Motor neuron (in vitro differentiated cells): ENCODE results near the gene TPPP2. TPM values are rescaled to one million over a fixed set of nuclear protein-coding genes. Genes with fewer than 3 reads are reported as not detected.
"Not testable (repeated sequence)": the region's sequence is repeated elsewhere in the genome, so short reads cannot be mapped to it uniquely, and the experiment has no call there.

Experiments used
- ATAC-seq, 8 experiments: fragments of 200-7000 bp; cut with Tn5 transposase; replicated peaks in 6 of 8; 2 replicates each; pipeline ENCODE4 v1.8.0; 2021; ENCODE audit warnings: mild to moderate bottlenecking in 8 of 8, moderate library complexity in 8 of 8
- H3K27ac ChIP-seq, 2 donors: fragments of 250-450 bp; sonication (Bioruptor Pico); 2 replicates each; pipeline ENCODE4 v1.9.0; 2021; ENCODE audit warnings: antibody characterized with exemption in 2 of 2, mild to moderate bottlenecking in 2 of 2, moderate library complexity in 1 of 2
- H3K4me1 ChIP-seq, 2 donors: fragments of 250-450 bp; sonication (Bioruptor Pico); replicated peaks in 1 of 2; 2 replicates each; pipeline ENCODE4 v1.6.1; 2021; ENCODE audit warnings: antibody characterized with exemption in 2 of 2, mild to moderate bottlenecking in 2 of 2, moderate library complexity in 1 of 2
- H3K4me3 ChIP-seq, 5 donors: fragments of 250-450 bp; sonication (Bioruptor Pico); 2 replicates each; pipeline ENCODE4 v1.9.0; 2021; ENCODE audit warnings: antibody characterized with exemption in 5 of 5, mild to moderate bottlenecking in 5 of 5, moderate library complexity in 4 of 5
- WGBS, 10 experiments: fragments of 450-650 bp; shearing (Covaris generic); methylation state at CpG; one replicate each; pipeline ENCODE4 v1.0.0; 2022; 5-methylcytosine and 5-hydroxymethylcytosine counted together
- in situ Hi-C, 9 experiments: fragments of 400-800 bp; cut with MboI; loops; one replicate each; pipeline ENCODE4 v1.15.0; 2021; ENCODE audit warnings: low sequenced_read_pairs in 9 of 9, low pct_unique_long_range_greater_than_20kb in 2 of 9; ENCODE audit not compliant: unreplicated experiment in 9 of 9
- total RNA-seq, 8 experiments: library from RNA; unstranded; fragments of 300-600 nt; gene quantifications; 2 replicates each; pipeline versions ENCODE4 v1.2.3 to v1.2.4, GENCODE V29; 2022

Gene TPPP2
- total RNA-seq, 8 experiments from 2014 or later: 0.18 to 0.62 (median 0.38) TPM; not detected in 5

DNA sequence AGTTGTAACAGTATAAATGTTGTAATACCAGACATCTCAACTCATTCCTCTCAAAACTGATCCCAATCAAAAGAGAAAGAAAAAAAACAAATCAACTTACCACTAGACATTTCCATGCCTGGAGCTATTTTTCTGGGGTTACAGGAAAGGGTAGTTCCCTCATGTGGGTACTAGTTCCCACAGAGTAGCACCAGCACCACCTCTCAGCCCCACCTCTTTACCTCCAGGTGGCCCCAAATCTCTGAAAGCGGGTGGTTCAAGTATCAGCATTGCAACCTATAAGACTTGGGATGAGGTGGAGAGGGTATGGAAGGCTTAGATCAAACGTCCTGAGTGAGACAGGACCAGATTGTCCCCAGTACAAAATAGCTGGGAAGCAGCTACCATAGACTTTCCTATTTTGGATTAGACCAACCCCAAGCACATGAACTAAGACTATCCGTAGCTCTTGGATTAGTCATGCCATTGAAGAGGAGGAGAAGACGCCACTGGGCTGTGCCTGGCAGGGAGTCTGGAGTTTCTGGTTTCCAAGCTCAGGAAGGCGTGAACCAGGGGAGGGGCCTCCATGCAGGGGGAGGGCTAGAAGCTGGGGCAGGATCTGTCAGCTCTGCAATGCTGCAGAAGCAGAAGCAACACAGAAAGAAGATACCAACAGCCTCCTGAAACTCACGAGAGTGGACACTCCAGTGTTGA, 31.2 kb upstream of the TPPP2 start, which contains the start of gene SLC39A2:
Gene SLC39A2 (plus strand): TSS at position 620 of the 693 bp plus-strand sequence. CDS start 154 bp downstream, outside the sequence.
- in situ Hi-C loops: no loop called here
- ATAC-seq: peak in 3 of 8 experiments; percentile 88 to 99 (median 99)
- Histone ChIP-seq H3K27ac (no peak within 1 kb of the TSS), H3K4me1 (no peaks in the 10 kb centered on the region), H3K4me3 (no peak within 1 kb of the TSS)
- 0 to 100% (median 49%) methylated on average over 1 to 3 of the region's 6 CpGs; no CpG with 5 or more reads in 3 of the 10 experiments for WGBS, 10 experiments

DNA sequence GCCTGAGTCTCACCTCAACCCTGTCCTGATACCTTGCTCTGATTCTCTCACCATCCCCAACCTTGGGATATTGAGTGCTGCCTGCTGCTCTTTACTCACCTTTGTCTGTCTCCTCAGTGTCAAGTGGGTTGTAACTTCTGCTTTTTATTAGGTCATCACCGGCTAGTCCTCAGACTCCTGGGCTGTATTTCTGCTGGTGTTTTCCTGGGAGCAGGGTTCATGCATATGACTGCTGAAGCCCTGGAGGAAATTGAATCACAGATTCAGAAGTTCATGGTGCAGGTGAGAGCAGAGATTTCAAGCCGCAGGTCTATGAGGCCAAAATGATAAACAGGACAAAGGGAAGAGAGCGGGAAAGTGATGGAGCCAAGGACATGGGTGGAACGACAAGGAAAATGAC, 30.4 kb upstream of the TPPP2 start:
- Histone ChIP-seq H3K4me3 (no peak overlapping the region), H3K27ac (no peak overlapping the region), H3K4me1 (no peaks in the 10 kb centered on the region)
- in situ Hi-C loops: no loop called here
- ATAC-seq: no peak
- WGBS, 10 experiments: 50 to 100% (median 83%) methylated on average over 1 to 4 of the region's 4 CpGs; no CpG with 5 or more reads in 1 of the 10 experiments

DNA sequence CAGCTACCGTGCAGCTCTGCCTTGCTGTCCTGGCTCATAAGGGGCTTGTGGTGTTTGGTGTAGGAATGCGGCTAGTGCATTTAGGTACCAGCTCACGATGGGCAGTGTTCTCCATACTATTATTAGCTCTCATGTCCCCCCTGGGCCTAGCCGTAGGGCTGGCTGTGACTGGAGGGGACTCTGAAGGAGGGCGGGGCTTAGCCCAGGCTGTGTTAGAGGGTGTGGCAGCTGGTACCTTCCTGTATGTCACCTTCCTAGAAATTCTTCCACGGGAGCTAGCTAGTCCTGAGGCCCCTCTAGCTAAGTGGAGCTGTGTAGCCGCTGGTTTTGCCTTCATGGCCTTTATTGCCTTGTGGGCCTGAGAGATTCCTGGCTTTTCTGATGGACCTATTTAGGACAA, 28.8 kb upstream of the TPPP2 start:
- 50 to 100% (median 74%) methylated on average over 2 to 3 of the region's 7 CpGs; no CpG with 5 or more reads in 6 of the 10 experiments for WGBS, 10 experiments
- Histone ChIP-seq H3K4me1 (no peaks in the 10 kb centered on the region), H3K4me3 (no peak overlapping the region), H3K27ac (no peak overlapping the region)
- ATAC-seq: no peak
- in situ Hi-C loops: loop anchor here in 1 of 9 experiments (25.0 kb wide), 1 partner anchor 111 kb away; the partner anchor contains the start of gene TMEM253

GRCh38 chr14:21003788-21004346, 26.1 kb upstream of the TPPP2 start:
- no peaks in the 10 kb centered on the region for H3K4me1 ChIP-seq
- no peak overlapping the region for H3K27ac ChIP-seq
- in situ Hi-C loops: loop anchor here in 1 of 9 experiments (25.0 kb wide), 1 partner anchor 108 kb away; the partner anchor contains the start of gene TMEM253
- no peak for ATAC-seq
- no peak overlapping the region for H3K4me3 ChIP-seq
- WGBS, 10 experiments: 64 to 96% (median 78%) methylated on average over 2 to 8 of the region's 14 CpGs; no CpG with 5 or more reads in 2 of the 10 experiments

DNA sequence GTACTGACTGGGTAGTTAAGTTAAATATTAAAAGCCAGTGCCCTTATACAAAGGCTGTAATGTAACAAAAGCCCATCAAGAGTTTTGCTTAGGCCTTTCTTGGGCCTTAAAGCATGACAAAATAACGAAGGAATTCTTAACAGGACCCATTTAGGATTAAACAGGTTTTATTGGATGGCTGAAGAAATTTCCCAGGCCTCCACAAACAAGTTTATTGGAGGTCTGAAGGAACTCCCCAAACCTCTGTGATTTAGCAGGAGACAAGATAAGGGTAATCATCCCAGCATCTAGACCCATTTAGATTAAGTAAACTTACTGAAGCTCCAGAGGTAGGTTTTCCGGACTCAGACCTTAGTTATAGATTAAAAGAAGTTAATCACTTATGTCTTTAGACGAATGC, 20.3 kb upstream of the TPPP2 start:
- H3K4me1 ChIP-seq, H3K27ac ChIP-seq, H3K4me3 ChIP-seq, ATAC-seq: not testable (repeated sequence)
- WGBS, 10 experiments: 0 to 67% (median 38%) methylated on average over 1 to 3 of the region's 3 CpGs; no CpG with 5 or more reads in 2 of the 10 experiments
- in situ Hi-C loops: loop anchor here in 1 of 9 experiments (25.0 kb wide), 1 partner anchor 103 kb away; the partner anchor contains the start of gene TMEM253

DNA sequence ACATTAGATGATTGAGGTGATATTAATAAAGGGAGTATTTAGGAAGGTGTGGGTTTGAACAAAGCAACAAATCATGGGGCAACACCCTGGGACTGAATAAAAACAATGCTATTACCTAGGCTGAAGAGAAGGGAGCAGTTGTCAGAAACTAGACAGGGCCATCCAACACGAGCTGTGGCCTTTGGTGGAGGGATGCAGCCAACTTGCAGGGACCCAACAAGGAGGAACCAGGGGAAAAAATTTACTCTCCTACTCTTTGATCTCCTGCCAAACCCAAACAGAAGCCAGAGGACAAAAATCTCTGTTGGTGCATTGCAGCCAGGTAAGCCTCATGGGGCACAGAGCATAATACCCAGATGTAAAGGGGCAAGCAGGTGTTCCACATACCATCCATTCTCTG, 18.9 kb upstream of the TPPP2 start:
- in situ Hi-C loops: loop anchor here in 1 of 9 experiments (25.0 kb wide), 1 partner anchor 101 kb away; the partner anchor contains the start of gene TMEM253
- no peak overlapping the region for H3K4me3 ChIP-seq
- H3K4me1 ChIP-seq: peaks cover 3 to 4% of the 10 kb centered on the region in 2 donors
- 80 to 83% methylated on average over 1 of the region's 1 CpG; no CpG with 5 or more reads in 8 of the 10 experiments for WGBS, 10 experiments
- no peak overlapping the region for H3K27ac ChIP-seq
- no peak for ATAC-seq

- WGBS, 10 experiments: 0 to 20% (median 0%) methylated on average over 1 to 4 of the region's 4 CpGs; no CpG with 5 or more reads in 4 of the 10 experiments
- H3K4me1 ChIP-seq: peaks cover 3 to 4% of the 10 kb centered on the region in 2 donors
- H3K27ac ChIP-seq: no peak overlapping the region
- in situ Hi-C loops: loop anchor here in 1 of 9 experiments (25.0 kb wide), 1 partner anchor 98 kb away; the partner anchor contains the start of gene TMEM253
- peak; percentile 92 to 98 (median 96) for ATAC-seq
- H3K4me3 ChIP-seq: no peak overlapping the region
Observed at GRCh38 chr14:21014761-21015190, 15.2 kb upstream of the TPPP2 start.

- in situ Hi-C loops: loop anchor here in 1 of 9 experiments (25.0 kb wide), 1 partner anchor 97 kb away; the partner anchor contains the start of gene TMEM253
- peaks cover 3 to 4% of the 10 kb centered on the region in 2 donors for H3K4me1 ChIP-seq
- no peak overlapping the region for H3K4me3 ChIP-seq
- ATAC-seq: peak in 1 of 8 experiments; percentile 4
- no peak overlapping the region for H3K27ac ChIP-seq
- 10 to 100% (median 81%) methylated on average over 1 to 6 of the region's 6 CpGs; no CpG with 5 or more reads in 4 of the 10 experiments for WGBS, 10 experiments
Observed at GRCh38 chr14:21015312-21015711, 14.7 kb upstream of the TPPP2 start.

DNA sequence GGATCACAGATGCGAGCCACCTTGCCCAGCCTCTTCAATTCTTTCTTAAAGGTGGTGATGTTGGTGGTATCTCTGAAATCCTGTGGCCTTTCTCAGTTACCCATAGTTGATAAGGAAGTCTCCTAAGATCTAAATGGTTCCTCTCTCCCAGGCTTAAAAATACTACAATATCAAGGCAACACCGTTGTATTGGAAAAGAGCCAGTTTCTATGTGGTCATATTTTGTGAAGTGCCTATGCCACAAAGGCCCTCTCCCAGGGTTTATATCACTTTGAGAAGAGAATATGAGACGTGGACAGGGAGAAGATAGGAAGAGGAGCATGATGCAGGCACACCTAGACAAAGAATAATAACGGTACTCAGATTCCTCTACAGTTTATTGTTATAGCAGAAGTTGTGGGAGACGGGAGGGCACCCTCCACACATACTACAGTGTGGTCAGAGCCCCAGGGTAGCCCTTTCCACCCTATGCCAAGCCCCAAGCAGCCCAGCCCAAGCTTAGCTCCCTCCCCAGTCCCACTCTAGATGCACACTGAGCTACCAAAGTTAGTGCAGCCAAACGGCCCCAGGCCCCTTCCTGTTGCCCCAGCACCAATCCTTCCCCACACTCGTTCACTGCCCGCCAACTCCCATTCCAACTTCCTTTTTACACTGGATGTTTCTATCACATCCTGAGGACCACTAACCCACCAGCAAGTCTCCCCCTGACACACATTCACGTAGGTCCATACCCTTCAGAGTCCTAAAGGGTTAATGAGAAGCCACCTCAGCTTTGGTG, 13.4 kb upstream of the TPPP2 start:
- peaks cover 3 to 4% of the 10 kb centered on the region in 2 donors for H3K4me1 ChIP-seq
- no peak overlapping the region for H3K4me3 ChIP-seq
- H3K27ac ChIP-seq: no peak overlapping the region
- in situ Hi-C loops: loop anchor here in 1 of 9 experiments (25.0 kb wide), 1 partner anchor 96 kb away; the partner anchor contains the start of gene TMEM253
- ATAC-seq: no peak
- 33 to 100% (median 68%) methylated on average over 1 to 7 of the region's 9 CpGs; no CpG with 5 or more reads in 2 of the 10 experiments for WGBS, 10 experiments

DNA sequence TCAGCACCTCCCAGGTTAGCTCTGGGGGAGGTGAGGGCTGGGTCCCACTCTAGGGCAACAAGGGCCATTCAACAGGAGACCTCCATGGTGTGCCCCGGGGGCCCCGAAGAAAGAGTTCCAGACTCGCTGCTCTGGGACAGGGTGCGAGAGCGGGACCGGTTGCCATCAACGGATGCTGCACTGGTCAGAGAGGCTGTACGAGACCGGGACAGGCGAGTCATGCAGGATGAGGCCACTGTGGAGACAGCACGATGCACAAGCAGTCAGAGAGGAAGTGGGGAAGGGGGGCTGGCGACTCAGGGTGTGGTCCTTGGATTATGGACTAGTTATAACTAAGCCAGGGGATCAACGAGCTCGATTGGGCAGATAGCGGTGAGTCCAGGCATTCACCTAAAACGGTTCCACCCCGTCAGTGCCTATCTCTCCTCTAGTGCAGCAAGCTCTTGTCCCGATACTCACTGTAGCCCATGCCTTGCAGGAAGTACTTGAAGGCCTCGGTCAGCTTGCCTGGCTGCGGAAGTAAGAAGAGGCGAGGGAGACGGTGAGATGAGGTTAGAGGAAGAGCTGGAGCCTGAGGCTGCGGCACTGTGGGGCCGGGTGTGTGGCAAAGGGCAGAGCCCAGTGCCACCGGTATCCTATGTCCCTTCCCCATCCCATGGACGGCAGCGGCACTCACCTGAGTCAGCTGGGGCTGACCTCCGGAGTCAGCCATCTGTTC, 12.3 kb upstream of the TPPP2 start:
- in situ Hi-C loops: loop anchor here in 1 of 9 experiments (25.0 kb wide), 1 partner anchor 95 kb away; the partner anchor contains the start of gene TMEM253
- no peak overlapping the region for H3K27ac ChIP-seq
- no peak for ATAC-seq
- H3K4me3 ChIP-seq: no peak overlapping the region
- WGBS, 10 experiments: 81 to 98% (median 94%) methylated on average over 5 to 12 of the region's 28 CpGs; no CpG with 5 or more reads in 4 of the 10 experiments
- H3K4me1 ChIP-seq: peaks cover 3 to 4% of the 10 kb centered on the region in 2 donors

DNA sequence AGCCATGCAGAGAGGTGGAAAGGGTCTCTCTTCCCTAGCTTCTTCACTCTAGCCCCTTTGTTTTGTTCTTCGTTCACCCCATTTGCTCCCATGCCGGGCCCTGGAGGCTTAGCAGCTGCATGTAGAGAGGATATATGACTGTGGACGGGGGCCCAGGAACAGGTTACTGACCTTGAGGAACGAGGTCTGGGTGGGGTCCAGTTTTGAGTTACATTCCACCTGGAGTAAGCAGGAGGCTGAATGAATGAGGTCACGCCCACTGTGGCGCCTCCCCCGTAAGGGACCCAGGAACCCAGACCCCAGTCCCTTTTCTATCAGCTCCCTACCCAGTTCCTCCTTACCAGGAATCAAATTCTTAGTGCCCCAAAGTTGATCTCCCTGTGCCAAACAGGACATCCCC, 11.7 kb upstream of the TPPP2 start:
- Histone ChIP-seq H3K4me3 (no peak overlapping the region), H3K27ac (no peak overlapping the region), H3K4me1 (peaks cover 3 to 4% of the 10 kb centered on the region in 2 donors)
- in situ Hi-C loops: loop anchor here in 1 of 9 experiments (25.0 kb wide), 1 partner anchor 94 kb away; the partner anchor contains the start of gene TMEM253
- ATAC-seq: no peak
- WGBS, 10 experiments: 66 to 100% (median 88%) methylated on average over 1 to 6 of the region's 7 CpGs; no CpG with 5 or more reads in 4 of the 10 experiments
